Measurements from ENCODE around the gene PDE2A. TPM values are rescaled to one million over a fixed set of nuclear protein-coding genes. Genes with fewer than 3 reads are reported as not detected.

Gene PDE2A
- total and polyA plus RNA-seq, 10 of the 15 experiments (the other 5 are each of a cell fraction or from before 2014, with no cell fraction given) = 0.06 to 0.15 (median 0.11) TPM; not detected in 6

DNA sequence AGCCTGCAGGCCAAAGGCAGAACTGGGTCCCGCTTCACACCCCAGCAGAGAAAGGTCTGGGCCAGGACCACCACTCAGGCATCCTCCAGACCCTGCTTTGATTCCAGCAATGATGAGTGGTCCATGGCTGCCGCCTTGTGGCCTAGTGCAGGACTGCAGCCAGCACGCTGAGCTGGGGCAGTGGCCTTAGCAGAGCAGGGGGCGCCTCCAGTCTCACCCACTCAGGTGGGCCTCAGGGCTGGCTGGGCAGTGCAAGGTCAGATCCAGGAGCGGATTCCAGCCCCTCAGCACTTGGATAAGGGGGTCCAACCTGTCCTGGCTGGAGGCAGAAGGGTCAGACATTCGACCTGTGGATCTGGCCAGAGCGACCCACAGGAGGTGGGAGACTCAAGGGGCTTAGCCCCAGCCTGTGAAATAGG is 9.6 kb upstream of the PDE2A start (continued):
- TF ChIP-seq, protein P1, sequence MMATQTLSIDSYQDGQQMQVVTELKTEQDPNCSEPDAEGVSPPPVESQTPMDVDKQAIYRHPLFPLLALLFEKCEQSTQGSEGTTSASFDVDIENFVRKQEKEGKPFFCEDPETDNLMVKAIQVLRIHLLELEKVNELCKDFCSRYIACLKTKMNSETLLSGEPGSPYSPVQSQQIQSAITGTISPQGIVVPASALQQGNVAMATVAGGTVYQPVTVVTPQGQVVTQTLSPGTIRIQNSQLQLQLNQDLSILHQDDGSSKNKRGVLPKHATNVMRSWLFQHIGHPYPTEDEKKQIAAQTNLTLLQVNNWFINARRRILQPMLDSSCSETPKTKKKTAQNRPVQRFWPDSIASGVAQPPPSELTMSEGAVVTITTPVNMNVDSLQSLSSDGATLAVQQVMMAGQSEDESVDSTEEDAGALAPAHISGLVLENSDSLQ (IDR thresholded peaks at IDR 0.05) = no peak
- TF ChIP-seq RAD51 (IDR thresholded peaks at IDR 0.05) = no peak
- TF ChIP-seq NFYB (IDR thresholded peaks at IDR 0.05; ENCODE audit: insufficient read depth, low read depth, low read length) = no peak
- no peak for TF ChIP-seq ZNF384 (IDR thresholded peaks at IDR 0.05; ENCODE audit: borderline replicate concordance, low read depth, low read length)
- TF ChIP-seq, protein P2, sequence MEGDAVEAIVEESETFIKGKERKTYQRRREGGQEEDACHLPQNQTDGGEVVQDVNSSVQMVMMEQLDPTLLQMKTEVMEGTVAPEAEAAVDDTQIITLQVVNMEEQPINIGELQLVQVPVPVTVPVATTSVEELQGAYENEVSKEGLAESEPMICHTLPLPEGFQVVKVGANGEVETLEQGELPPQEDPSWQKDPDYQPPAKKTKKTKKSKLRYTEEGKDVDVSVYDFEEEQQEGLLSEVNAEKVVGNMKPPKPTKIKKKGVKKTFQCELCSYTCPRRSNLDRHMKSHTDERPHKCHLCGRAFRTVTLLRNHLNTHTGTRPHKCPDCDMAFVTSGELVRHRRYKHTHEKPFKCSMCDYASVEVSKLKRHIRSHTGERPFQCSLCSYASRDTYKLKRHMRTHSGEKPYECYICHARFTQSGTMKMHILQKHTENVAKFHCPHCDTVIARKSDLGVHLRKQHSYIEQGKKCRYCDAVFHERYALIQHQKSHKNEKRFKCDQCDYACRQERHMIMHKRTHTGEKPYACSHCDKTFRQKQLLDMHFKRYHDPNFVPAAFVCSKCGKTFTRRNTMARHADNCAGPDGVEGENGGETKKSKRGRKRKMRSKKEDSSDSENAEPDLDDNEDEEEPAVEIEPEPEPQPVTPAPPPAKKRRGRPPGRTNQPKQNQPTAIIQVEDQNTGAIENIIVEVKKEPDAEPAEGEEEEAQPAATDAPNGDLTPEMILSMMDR (IDR thresholded peaks at IDR 0.05 in 2 of 3, conservative IDR thresholded peaks at IDR 0.05 in 1 of 3; ENCODE audit: control insufficient read depth in 2 of 3, extremely low read depth in 1 of 3, insufficient read depth in 1 of 3, low read depth in 3 of 3, low read length in 3 of 3) = peak; percentile 89 to 99 (median 98)
- no peak for TF ChIP-seq SMAD5 (IDR thresholded peaks at IDR 0.05; ENCODE audit: low read depth)
- peak; percentile 26; the same call in 1 of the 2 replicates for TF ChIP-seq LARP7 (IDR thresholded peaks at IDR 0.05)
- no peak for TF ChIP-seq MYC (IDR thresholded peaks at IDR 0.05; ENCODE audit: insufficient read depth, insufficient read length, insufficient replicate concordance, low read length, severe bottlenecking)
- no peak for TF ChIP-seq RUNX3 (IDR thresholded peaks at IDR 0.05; ENCODE audit: low read length)
- TF ChIP-seq, protein P3, sequence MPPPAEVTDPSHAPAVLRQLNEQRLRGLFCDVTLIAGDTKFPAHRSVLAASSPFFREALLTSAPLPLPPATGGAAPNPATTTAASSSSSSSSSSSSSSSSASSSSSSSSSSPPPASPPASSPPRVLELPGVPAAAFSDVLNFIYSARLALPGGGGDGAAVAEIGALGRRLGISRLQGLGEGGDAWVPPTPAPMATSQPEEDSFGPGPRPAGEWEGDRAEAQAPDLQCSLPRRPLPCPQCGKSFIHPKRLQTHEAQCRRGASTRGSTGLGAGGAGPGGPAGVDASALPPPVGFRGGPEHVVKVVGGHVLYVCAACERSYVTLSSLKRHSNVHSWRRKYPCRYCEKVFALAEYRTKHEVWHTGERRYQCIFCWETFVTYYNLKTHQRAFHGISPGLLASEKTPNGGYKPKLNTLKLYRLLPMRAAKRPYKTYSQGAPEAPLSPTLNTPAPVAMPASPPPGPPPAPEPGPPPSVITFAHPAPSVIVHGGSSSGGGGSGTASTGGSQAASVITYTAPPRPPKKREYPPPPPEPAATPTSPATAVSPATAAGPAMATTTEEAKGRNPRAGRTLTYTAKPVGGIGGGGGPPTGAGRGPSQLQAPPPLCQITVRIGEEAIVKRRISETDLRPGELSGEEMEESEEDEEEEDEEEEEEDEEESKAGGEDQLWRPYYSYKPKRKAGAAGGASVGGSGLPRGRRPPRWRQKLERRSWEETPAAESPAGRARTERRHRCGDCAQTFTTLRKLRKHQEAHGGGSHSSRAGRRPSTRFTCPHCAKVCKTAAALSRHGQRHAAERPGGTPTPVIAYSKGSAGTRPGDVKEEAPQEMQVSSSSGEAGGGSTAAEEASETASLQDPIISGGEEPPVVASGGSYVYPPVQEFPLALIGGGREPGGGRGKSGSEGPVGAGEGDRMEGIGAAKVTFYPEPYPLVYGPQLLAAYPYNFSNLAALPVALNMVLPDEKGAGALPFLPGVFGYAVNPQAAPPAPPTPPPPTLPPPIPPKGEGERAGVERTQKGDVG (CRISPR knock-in tag; IDR thresholded peaks at IDR 0.05) = no peak
- no peak for TF ChIP-seq ZZZ3 (IDR thresholded peaks at IDR 0.05; ENCODE audit: control insufficient read depth, insufficient read length, low read depth)
- peak; percentile 51; the same call in 1 of the 2 replicates for TF ChIP-seq YY1 (IDR thresholded peaks at IDR 0.05; ENCODE audit: low read depth, low read length)
- no peak for TF ChIP-seq HDAC2 (IDR thresholded peaks at IDR 0.05)
- TF ChIP-seq KDM1A (IDR thresholded peaks at IDR 0.05; ENCODE audit: borderline replicate concordance) = no peak
- TF ChIP-seq MTA3 (IDR thresholded peaks at IDR 0.05; ENCODE audit: borderline replicate concordance, low read length) = no peak
